ENCODE results near the gene MANSC1.
A peak's percentile ranks its signal among the peaks of the same experiment; 100 is the strongest.
"Not testable (repeated sequence)": the region's sequence is repeated elsewhere in the genome, so short reads cannot be mapped to it uniquely, and the experiment has no call there.

Gene MANSC1

GRCh38 chr12:12327802-12328201, 22.2 kb downstream of the MANSC1 start:
- peak in 1 of 56 donors; percentile 24 for DNase-seq

GRCh38 chr12:12326262-12326661, 23.8 kb downstream of the MANSC1 start:
- no peak for DNase-seq

GRCh38 chr12:12323591-12323990, 26.5 kb downstream of the MANSC1 start:
- DNase-seq = no peak

DNA sequence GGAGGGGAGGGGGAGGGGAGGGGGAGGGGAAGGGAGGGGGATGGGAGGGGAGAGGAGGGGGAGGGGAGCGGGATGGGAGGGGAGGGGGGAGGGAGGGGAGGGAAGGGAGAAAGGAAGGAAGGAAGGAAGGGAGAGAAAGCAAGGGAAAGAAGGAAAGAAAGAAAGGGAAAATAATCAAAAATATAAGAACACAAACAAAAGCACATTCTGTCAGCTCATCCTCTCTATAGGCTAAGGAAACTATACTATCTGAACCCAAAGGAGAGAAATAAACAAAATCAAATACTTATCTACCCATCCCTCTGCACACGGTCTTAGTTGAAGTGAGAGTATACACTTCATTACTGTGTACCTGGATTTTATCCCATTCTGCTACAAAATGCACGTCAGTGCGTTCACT, 26.9 kb downstream of the MANSC1 start:
- no peak for DNase-seq

DNA sequence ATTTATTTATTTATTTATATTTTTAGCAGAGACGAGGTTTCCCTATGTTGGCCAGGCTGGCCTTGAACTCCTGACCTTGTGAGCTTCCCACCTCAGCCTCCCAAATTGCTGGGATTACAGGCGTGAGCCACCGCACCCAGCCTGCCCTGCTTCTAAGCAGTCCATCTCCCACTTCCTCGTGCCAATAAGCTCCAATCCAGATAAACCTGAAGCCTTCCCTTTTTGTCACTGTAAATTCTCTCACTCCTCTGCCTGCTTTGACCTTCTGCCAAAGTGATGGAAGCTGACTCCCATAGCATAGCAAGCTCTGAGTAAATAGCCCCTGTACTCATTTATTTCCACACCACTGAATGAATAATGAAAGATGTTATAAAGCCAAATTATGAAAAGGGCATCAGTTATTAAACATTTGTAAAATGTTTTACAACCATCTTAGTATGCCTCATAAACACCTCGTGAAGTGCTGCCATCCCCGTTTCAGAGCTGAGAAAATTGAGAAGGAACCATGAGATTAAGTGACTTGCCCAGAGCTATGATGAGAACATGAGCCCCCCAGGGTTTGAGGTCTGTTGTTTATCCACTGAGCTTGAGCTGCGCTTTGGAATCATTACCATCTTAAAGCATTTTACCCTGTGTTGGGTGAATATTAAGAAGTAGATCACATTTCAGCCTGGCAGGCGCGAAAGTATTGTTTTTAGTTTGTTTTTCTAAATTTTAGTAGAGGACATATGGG, 30.4 kb downstream of the MANSC1 start:
- no peak for DNase-seq

GRCh38 chr12:12315838-12316237, 34.2 kb downstream of the MANSC1 start:
- DNase-seq = no peak

DNA sequence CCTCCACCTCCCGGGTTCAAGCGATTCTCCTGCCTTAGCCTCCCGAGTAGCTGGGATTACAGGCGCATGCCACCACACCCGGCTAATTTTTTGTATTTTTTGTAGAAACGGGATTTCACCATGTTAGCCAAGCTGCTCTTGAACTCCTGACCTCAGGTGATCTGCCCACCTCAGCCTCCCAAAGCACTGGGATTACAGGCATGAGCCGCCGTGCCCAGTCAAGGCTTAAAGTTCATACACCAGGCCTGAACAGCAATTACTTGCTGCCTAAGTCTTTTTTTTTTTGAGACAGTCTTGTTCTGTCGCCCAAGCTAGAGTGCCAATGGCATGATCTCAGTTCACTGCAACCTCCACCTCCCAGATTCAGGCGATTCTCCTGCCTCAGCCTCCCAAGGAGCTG, 39.3 kb downstream of the MANSC1 start:
- not testable (repeated sequence) for DNase-seq

DNA sequence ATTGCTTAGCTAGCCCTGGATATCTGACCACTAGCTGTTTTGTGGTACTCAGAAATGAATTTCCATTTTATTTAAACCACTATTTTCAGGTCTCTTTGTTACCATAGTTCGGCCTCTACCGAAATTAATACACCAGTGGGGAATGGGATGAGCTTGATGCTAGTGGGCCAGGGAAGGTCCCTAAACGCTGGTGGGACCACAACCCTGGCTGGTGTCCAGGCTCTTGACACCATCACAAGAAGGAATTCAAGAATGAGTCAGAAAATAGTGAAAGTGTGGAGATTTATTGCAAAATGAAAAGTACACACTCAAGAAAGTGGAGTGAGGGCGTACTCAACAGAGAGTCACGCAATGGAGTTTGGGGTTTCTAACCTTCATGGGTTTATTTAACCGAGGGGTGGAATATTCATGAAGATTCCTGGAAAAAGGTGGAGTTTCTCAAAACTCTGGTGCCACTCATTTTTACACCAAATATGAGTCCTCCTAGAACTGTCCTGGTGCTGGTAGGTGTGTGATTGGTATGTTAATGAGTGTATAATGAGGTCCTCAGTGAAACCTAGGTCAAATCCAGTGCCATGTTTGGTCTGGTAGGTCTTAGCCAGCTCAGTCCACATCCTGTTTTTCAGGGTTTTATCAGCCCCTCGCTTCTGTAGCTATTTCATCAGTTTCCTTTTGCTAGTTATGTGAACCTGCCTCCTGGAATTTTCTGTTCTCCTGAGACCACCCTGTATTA, 44.3 kb downstream of the MANSC1 start:
- no peak for DNase-seq

- no peak for DNase-seq
Observed at GRCh38 chr12:12302976-12303375, 47.1 kb downstream of the MANSC1 start.

- no peak for DNase-seq
Observed at GRCh38 chr12:12301122-12301521, 48.9 kb downstream of the MANSC1 start.

DNA sequence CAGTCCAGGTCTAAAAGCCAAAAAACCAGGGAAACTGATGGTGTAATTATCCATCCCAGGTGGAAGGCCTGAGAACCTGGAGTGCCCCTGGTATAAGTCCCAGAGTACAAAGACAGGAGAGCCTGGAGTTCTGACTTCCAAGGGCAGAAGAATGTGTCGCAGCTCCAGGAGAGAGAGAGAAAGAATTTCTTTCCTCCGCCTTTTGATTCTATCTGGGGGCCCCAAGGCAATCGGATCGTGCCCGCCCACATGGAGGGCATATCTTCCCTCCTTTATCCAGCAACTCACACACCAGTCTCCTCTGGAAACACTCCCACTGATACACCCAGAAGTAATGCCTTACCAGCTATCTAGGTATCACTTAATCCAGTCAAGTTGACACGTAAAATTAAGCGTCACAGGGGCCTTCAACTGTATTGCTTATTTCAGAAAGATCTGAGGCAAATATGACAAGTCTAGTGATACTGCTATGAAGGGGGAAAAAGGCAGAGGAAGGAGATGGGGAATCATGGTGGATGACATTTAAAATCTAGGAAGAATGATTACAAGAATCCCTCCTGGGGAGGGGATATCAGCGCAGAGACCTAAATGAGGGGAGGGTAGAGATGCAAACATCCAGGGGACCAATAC, 52.7 kb downstream of the MANSC1 start:
- DNase-seq = no peak

DNA sequence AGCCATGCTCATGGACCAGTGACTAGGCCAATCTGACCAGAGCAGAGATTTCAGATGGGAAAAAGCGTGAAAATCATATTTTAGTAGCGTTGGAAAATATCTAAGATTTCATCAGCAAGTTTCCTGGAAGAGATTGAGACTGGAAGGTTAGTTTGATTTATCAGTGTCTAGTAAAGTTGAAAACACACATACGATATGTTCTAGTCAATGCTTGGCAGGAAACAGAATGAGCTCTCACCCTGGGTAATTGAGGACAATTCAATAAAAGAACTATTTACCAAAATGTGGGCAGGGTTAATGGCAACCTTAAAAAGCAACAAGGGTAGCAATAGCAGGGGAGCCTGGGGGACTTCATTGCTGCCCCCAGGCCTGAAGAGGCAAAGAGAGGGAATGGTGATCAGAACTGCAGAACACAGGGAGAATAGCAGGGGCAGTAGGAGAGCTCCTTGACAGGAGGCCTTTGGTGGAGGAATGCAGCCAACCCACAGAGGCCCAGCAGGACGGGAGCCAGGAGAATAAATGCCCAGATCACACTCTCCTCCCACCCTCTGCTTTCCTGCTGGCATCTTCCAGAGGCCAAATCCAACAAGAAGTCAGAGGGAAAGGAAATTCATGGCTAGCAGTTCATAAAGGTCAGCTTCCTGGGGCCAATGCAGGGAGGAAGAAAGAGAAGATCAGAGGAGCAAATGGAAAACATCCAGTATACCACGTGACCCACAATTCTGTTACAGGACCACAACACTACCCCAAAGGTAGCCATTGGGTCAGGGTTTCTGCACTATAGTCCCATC, 55.6 kb downstream of the MANSC1 start:
- peak in 9 of 56 donors; percentile 0 to 13 (median 4) for DNase-seq

DNA sequence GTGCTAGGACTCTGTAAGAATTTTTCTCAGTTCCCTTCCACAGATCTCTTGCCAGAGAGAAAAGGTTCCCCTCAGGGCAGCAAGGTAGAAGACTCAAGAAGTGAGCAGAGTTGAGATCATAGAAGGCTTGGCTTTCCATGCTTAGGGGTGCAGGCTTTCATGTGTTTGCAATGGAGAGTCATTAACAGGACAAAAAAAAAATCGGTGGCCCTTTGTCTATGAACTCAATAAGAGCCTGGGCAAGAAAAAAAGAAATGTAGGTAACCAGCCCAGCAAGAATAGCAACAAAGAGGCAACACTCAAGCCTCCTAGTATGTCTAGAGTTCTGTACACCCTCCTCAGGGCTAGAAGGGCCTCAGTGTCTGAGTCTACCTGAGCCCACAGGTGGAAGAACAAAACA, 59.8 kb downstream of the MANSC1 start:
- DNase-seq = no peak

DNA sequence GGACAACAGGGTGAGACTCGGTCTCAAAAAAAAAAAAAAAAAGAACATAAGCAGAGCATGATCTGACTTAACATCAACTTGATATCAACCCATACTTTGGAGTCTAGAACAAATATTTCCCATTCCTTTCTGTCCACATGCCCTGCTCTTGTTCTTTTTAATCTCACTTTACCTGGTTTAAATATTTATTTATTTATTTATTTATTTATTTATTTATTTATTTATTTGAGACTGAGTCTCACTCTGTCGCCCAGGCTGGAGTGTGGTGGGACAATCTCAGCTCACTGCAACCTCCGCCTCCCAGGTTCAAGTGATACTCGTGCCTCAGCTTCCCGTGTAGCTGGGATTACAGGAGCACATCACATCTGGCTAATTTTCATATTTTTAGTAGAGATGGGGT, 63.6 kb downstream of the MANSC1 start:
- DNase-seq = no peak

GRCh38 chr12:12282761-12283425, 67.1 kb downstream of the MANSC1 start:
- DNase-seq = no peak

DNA sequence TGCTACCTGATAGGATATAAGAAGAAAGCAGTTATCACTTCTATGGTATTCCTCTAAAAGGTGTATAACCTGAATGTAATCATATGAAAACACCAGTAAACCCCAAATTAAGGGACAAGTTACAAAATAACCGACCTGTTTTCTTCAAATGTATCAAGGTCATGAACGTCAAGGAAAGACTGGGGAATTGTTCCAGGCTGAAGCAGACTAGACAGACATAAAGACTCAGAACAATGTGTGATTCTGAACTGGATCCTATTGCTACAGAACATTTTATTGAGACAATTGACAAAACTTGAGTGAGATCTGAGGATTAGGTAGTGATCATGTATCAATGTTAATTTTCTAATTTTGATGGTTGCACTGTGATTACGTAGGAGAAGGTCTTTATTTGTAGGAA, 67.8 kb downstream of the MANSC1 start:
- DNase-seq = no peak

GRCh38 chr12:12281134-12281533, 68.9 kb downstream of the MANSC1 start:
- no peak for DNase-seq

GRCh38 chr12:12278899-12279298, 71.1 kb downstream of the MANSC1 start:
- no peak for DNase-seq

Data from amygdala (tissue), 56 donors.